HG02885 (cell line): ENCODE data around the gene USP37.
"Not testable (repeated sequence)": the region's sequence is repeated elsewhere in the genome, so short reads cannot be mapped to it uniquely, and the experiment has no call there.

Experiments
- ATAC-seq: cut with Tn5 transposase; IDR thresholded peaks from one replicate; pipeline ENCODE4 v1.9.1; 2021; ENCODE audit warnings: mild to moderate bottlenecking; ENCODE audit not compliant: unreplicated experiment, poor library complexity

USP37 gene

GRCh38 chr2:218555527-218555926 lies 12.6 kb downstream of the USP37 start:
- no peak for ATAC-seq

- not testable (repeated sequence) for ATAC-seq
These were observed 13.9 kb downstream of the USP37 start for GRCh38 chr2:218554225-218554624.

GRCh38 chr2:218547978-218548377 lies 20.2 kb downstream of the USP37 start:
- ATAC-seq = no peak

- no peak for ATAC-seq
These were observed 20.6 kb downstream of the USP37 start for GRCh38 chr2:218547511-218547910.

GRCh38 chr2:218546012-218546411 lies 22.1 kb downstream of the USP37 start:
- no peak for ATAC-seq

GRCh38 chr2:218540015-218540414 lies 28.1 kb downstream of the USP37 start:
- no peak for ATAC-seq

GRCh38 chr2:218536804-218537494 lies 31.2 kb downstream of the USP37 start:
- ATAC-seq = no peak

GRCh38 chr2:218529990-218530389 lies 38.2 kb downstream of the USP37 start:
- no peak for ATAC-seq

GRCh38 chr2:218528409-218528808 lies 39.7 kb downstream of the USP37 start:
- ATAC-seq = not testable (repeated sequence)

- ATAC-seq = no peak
These were observed 44.5 kb downstream of the USP37 start for GRCh38 chr2:218523651-218524050.

GRCh38 chr2:218518876-218519275 lies 49.3 kb downstream of the USP37 start:
- ATAC-seq = no peak

- ATAC-seq = peak; percentile 61
These were observed 50.5 kb downstream of the USP37 start for GRCh38 chr2:218517434-218518206.

- no peak for ATAC-seq
These were observed 51.5 kb downstream of the USP37 start for GRCh38 chr2:218516614-218517013.

GRCh38 chr2:218513676-218514075 lies 54.5 kb downstream of the USP37 start:
- no peak for ATAC-seq

- no peak for ATAC-seq
These were observed 59.9 kb downstream of the USP37 start for GRCh38 chr2:218508299-218508698.

GRCh38 chr2:218505754-218506371 lies 62.3 kb downstream of the USP37 start:
- no peak for ATAC-seq

- ATAC-seq = no peak
These were observed 66.5 kb downstream of the USP37 start for GRCh38 chr2:218501665-218502064.

- no peak for ATAC-seq
These were observed 67.6 kb downstream of the USP37 start for GRCh38 chr2:218500501-218501060.

GRCh38 chr2:218485986-218486667 lies 82.0 kb downstream of the USP37 start:
- ATAC-seq = no peak

GRCh38 chr2:218482651-218483050 lies 85.5 kb downstream of the USP37 start:
- ATAC-seq = peak; percentile 47
